HCEC 1CT (cell line): ENCODE results near the gene DNHD1.
"Not testable (repeated sequence)": the region's sequence is repeated elsewhere in the genome, so short reads cannot be mapped to it uniquely, and the experiment has no call there.

Experiments
- DNase-seq: peaks from one replicate; pipeline ENCODE4 v3.0.0-alpha.2; 2017

DNHD1 gene

GRCh38 chr11:6480299-6480914 is 16.7 kb upstream of the DNHD1 start:
- no peak for DNase-seq

- peak; percentile 98 for DNase-seq
These were observed 15.8 kb upstream of the DNHD1 start, which contains the start of the genes ARFIP2 and TIMM10B for GRCh38 chr11:6481012-6481923. ARFIP2 (minus strand) TSS chr11:6481331; CDS start chr11:6480421, 910 bp downstream. TIMM10B (plus strand) TSS chr11:6481501; CDS start chr11:6481517, 16 bp downstream.

GRCh38 chr11:6481924-6482275 is 15.2 kb upstream of the DNHD1 start:
- DNase-seq: no peak

GRCh38 chr11:6482441-6482840 is 14.6 kb upstream of the DNHD1 start:
- no peak for DNase-seq

- no peak for DNase-seq
These were observed 14.1 kb upstream of the DNHD1 start for GRCh38 chr11:6483015-6483414.

- DNase-seq: no peak
These were observed 11.4 kb upstream of the DNHD1 start for GRCh38 chr11:6485661-6486060.

GRCh38 chr11:6486256-6486655 is 10.8 kb upstream of the DNHD1 start:
- no peak for DNase-seq

GRCh38 chr11:6486938-6487337 is 10.1 kb upstream of the DNHD1 start:
- no peak for DNase-seq

- no peak for DNase-seq
These were observed 8.7 kb upstream of the DNHD1 start for GRCh38 chr11:6488342-6488741.

GRCh38 chr11:6488821-6489220 is 8.3 kb upstream of the DNHD1 start:
- DNase-seq: no peak

- DNase-seq: no peak
These were observed 7.8 kb upstream of the DNHD1 start for GRCh38 chr11:6489306-6489705.

GRCh38 chr11:6498121-6498520 is 1.0 kb downstream of the DNHD1 start:
- no peak for DNase-seq

GRCh38 chr11:6498544-6498943 is 1.5 kb downstream of the DNHD1 start:
- no peak for DNase-seq

- no peak for DNase-seq
These were observed 5.3 kb downstream of the DNHD1 start for GRCh38 chr11:6502382-6502781.

- no peak for DNase-seq
These were observed 7.1 kb downstream of the DNHD1 start for GRCh38 chr11:6504166-6504565.

GRCh38 chr11:6505577-6506240 is 8.6 kb downstream of the DNHD1 start:
- peak; percentile 90 for DNase-seq

GRCh38 chr11:6516865-6517264 is 19.8 kb downstream of the DNHD1 start:
- DNase-seq: no peak

- DNase-seq: no peak
These were observed 23.2 kb downstream of the DNHD1 start for GRCh38 chr11:6520265-6520664.

- not testable (repeated sequence) for DNase-seq
These were observed 24.9 kb downstream of the DNHD1 start for GRCh38 chr11:6521946-6522345.

- peak; percentile 84 for DNase-seq
These were observed 26.2 kb downstream of the DNHD1 start for GRCh38 chr11:6523253-6523652.

- DNase-seq: peak; percentile 7
These were observed 29.5 kb downstream of the DNHD1 start for GRCh38 chr11:6526411-6527135.

- DNase-seq: no peak
These were observed 32.2 kb downstream of the DNHD1 start for GRCh38 chr11:6529266-6529665.

GRCh38 chr11:6530848-6531247 is 33.8 kb downstream of the DNHD1 start:
- DNase-seq: no peak
